ES-I3 (cell line): ENCODE data around the gene NHLRC1.
"Not testable (repeated sequence)": the region's sequence is repeated elsewhere in the genome, so short reads cannot be mapped to it uniquely, and the experiment has no call there.

Source experiments
- H3K36me3 ChIP-seq: 2 replicates; pipeline ENCODE4 v1.6.1; 2013; ENCODE audit warnings: mild to moderate bottlenecking, low read length, control low read depth, moderate library complexity; ENCODE audit not compliant: insufficient read depth
- H3K4me1 ChIP-seq: 2 replicates; pipeline ENCODE4 v1.6.1; 2013; ENCODE audit warnings: mild to moderate bottlenecking, control low read depth, low read length; ENCODE audit not compliant: insufficient read depth
- H3K9ac ChIP-seq: 2 replicates; pipeline ENCODE4 v1.6.1; 2013; ENCODE audit warnings: low read depth, mild to moderate bottlenecking, low read length, moderate library complexity
- H3K9me3 ChIP-seq: 2 replicates; pipeline ENCODE4 v1.6.1; 2013; ENCODE audit warnings: mild to moderate bottlenecking, low read length, moderate library complexity; ENCODE audit not compliant: control insufficient read depth, insufficient read depth

Gene NHLRC1

DNA sequence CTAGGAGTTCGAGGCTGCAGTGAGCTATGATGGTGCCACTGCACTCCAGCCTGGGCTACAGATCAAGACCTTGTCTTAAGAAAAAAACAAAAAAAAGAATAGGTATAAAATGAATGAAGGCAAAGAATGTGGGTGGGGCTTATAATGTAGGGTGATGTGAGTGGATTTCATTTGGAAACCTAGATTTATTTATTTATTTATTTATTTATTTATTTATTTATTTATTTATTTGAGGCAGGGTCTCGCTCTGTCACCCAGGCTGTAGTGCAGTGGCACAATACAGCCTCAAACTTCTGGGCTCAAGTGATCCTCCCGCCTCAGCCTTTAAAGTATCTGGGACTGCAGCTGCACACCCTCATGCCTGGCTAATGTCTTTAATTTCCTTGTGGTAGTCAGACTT is 28.9 kb upstream of the NHLRC1 start:
- not testable (repeated sequence) for H3K36me3 ChIP-seq, H3K9ac ChIP-seq, H3K9me3 ChIP-seq

DNA sequence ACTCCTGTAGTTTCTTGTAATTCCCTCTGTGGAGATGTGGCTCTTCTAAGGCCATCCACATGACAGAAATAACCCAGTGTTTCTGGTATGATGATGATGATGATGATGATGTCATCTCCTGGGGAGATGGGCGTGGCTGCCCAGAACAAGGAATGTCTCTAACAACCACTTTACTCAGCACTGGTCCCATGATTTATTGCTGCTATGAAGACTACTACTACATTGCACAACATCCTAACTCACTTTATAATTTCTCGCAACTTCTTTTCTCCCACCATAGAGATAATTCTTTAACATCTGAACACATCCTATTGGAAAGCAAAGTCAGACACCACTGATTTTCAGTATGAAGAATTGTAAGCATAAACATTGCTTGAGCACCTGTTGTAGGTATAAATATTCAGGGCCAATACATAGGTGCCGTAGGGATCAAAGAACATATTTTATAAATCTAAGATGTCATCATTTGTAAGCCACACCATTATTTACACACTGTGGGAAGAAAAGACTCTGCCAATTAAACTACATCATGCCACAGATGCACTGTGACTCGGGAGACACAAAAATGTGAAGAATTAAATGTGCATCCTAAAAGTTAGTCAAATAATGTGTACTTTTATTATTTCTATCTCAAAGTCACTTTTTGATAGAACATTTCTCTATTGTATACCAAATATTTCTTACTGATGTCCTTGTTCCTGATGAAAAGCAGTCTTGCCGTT is 26.0 kb upstream of the NHLRC1 start:
- Histone ChIP-seq H3K4me1 (peaks cover 3% of the 10 kb centered on the region; the same call in 1 of the 2 replicates), H3K9ac (no peak overlapping the region), H3K36me3 (peaks cover 3% of the 10 kb centered on the region), H3K9me3 (no peaks in the 10 kb centered on the region)

More for the DNA sequence above, 28.9 kb upstream of the NHLRC1 start:
- not testable (repeated sequence) for H3K4me1 ChIP-seq

DNA sequence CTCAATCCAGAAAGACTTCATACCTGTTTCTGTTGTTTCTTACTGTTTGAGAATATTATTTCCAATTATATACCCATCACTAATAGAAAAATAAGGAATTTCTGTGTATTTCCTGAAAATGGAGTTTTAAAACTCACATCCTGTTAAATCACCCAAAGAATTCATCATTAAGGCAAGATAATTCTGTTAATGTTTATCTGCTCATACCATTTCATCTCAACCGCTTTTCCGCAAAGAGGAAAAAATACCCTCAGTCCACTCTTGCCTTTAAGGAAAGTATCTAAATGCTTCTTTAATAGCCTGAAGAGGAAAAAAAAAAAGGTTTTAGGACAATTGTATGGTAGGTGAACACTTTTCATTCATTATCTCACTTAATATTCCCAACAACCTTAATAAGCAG is 25.1 kb upstream of the NHLRC1 start:
- Histone ChIP-seq H3K9me3 (no peaks in the 10 kb centered on the region), H3K36me3 (peaks cover 3% of the 10 kb centered on the region), H3K9ac (no peak overlapping the region)

DNA sequence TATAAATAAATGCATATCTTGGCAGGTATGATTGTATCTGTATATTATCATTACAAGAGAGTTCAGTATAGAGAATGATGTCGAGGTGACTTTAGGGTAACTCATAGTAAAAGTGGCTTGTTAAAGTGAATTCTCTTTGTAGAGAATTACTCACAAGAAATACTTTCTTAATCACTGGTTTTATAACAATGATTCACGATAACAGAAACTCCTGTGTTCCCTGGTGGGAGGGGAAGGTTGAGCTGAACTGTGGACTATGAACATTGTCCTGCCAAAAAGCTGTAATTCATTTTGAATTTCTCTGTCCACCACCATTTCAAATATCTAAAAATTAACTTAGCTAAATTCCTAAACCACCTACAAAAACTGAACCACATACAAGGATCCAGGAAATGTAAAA is 24.7 kb upstream of the NHLRC1 start:
- Histone ChIP-seq H3K9me3 (no peaks in the 10 kb centered on the region), H3K4me1 (no peaks in the 10 kb centered on the region), H3K9ac (no peak overlapping the region), H3K36me3 (peaks cover 3% of the 10 kb centered on the region)

More for the DNA sequence above, 25.1 kb upstream of the NHLRC1 start:
- no peaks in the 10 kb centered on the region for H3K4me1 ChIP-seq

DNA sequence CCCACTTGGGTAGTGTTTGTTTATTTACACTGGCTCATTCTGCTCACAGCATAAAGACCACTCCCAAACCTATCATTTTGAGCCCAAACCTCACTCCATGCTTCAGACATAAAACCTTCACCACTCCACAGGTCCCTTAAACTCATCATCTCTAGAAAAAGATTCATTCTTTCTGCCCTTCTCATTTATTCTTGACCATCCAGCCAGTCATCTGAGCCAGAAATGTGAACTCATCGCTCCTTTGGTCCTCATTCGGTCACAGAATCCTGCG is 20.0 kb upstream of the NHLRC1 start:
- no peaks in the 10 kb centered on the region for H3K9me3 ChIP-seq
- peaks cover 3% of the 10 kb centered on the region for H3K36me3 ChIP-seq
- H3K4me1 ChIP-seq, result no peaks in the 10 kb centered on the region
- no peak overlapping the region for H3K9ac ChIP-seq

DNA sequence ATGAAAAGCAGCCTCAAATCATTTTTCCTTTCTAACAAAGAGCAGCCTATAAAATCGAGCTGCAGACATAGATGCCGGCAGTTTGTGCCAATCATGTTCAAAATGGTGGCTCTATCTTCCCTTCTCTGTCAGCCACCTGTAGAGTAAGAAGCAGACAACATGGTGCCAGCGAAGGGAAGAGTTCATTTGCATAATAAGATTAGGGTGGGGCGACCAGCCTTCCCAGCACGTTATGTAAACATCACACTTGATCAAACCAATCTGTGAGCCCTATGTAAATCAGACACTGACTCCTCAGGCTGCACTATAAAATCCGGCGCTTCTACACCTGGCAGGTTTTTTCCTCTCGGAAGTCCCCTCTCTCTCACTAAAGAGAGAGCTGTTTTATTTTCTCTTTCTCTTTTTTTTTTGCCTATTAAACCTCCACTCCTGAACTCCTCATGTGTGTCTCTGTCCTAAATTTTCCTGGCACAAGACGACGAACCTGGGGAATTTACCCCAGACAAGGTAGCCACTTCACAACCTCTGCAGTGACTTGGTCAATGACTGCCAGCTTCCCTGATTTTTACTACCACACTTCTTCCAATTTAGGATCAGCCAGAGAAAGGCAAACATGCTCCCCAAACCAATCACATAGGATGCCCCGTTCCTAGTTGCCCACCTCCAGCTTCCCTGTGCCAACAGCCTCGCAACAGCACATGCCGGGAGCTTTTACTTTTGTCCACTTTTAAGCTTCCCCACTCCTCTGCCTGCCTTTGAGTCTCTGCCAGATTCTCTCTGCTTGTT is 19.5 kb upstream of the NHLRC1 start:
- Histone ChIP-seq H3K9me3 (no peaks in the 10 kb centered on the region), H3K9ac (no peak overlapping the region), H3K4me1 (no peaks in the 10 kb centered on the region), H3K36me3 (peaks cover 3% of the 10 kb centered on the region; the same call in 1 of the 2 replicates)

DNA sequence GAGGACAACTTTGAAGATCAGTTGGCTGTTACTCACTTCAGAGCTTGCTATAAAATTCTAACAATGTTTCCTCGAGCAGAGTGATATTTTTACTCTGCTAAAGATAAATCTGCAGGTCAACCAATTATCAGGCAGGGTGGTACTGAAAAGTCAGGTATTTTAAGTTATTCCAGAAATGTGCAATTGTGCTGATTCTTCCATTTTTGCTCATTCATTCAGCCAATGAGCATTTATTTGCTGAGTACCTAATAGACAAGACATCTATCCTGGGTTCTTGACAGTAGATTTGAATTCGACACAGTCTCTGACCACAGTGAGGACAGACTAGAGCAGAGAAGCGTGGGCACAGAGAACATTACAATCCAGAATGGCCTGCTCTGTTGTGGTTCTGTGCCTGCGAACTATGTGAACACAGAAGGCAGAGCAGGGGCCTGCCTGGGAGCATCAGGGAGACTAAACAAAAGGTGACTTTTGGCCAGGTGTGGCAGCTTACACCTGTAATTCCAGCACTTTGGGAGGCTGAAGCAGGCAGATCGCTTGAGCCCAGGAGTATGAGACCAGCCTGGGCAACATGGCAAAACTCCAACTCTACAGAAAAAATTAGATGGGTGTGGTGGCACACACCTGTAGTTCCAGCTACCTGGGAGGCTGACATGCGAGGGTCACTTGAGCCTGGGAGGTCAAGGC is 17.6 kb upstream of the NHLRC1 start:
- Histone ChIP-seq H3K9me3 (no peaks in the 10 kb centered on the region), H3K9ac (no peak overlapping the region), H3K4me1 (no peaks in the 10 kb centered on the region), H3K36me3 (0 out of 2 replicates have a peak, but pooled peaks cover 3% of the 10 kb centered on the region)

DNA sequence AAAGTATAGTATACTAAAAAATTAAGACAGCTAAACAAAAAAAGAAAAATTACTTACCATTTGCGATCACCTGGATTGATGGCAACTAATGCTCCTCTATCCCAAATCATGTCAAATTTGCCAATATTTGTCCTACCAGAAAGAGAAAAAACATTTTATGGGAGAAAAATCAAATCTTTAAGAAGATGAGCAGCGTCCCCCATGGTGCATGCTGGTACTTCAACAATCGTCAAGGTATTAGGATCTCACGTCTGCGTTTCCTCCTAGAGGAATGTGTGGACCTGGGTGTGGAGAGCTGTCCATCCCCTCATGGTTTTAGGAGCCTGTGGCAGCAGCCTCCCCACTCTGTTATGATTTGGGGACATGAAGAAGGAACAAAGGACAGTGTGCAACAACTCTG is 16.4 kb upstream of the NHLRC1 start:
- H3K9ac ChIP-seq, result no peak overlapping the region
- no peaks in the 10 kb centered on the region for H3K4me1 ChIP-seq

DNA sequence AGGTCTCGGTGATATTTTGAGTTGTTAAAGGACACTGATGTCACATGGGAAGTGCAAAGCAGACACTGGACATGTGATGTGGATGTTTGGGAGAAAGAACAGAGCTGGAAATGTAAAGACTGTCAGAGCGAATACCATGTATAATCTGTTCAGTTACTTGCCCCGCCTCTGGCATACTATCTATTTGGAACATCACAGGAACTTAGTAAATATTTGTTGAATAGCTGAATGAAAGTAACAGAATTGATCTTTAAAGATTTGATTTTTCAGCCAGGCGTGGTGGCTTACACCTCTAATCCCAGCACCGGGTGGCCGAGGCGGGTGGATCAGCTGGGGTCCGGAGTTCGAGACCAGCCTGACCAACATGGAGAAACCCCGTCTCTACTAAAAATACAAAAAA is 13.8 kb upstream of the NHLRC1 start:
- H3K9ac ChIP-seq, result no peak overlapping the region
- H3K36me3 ChIP-seq, result peaks cover 3% of the 10 kb centered on the region; the same call in 1 of the 2 replicates
- no peaks in the 10 kb centered on the region for H3K9me3 ChIP-seq
- no peaks in the 10 kb centered on the region for H3K4me1 ChIP-seq

More for the DNA sequence above, 16.4 kb upstream of the NHLRC1 start:
- no peaks in the 10 kb centered on the region for H3K9me3 ChIP-seq
- 0 out of 2 replicates have a peak, but pooled peaks cover 3% of the 10 kb centered on the region for H3K36me3 ChIP-seq

DNA sequence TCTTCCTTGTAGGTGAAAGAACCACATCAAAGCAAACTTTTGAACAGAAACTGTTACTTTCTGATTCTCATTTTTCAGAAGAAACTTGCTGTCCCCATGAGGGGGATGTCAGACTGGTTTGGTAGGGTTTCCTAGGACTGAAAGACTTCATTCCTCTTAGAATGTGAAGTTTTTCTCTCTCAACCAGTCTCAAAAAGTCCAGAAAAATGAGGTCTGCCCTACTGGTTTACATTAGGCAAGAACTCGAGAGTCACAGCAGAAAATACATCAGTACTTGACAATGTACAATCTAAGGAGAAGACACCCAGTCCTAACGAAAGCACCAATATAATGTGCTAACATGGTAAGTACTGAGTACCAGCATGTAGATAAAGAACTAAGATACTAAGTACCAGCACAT is 12.7 kb upstream of the NHLRC1 start:
- Histone ChIP-seq H3K36me3 (peaks cover 3% of the 10 kb centered on the region; the same call in 1 of the 2 replicates), H3K9ac (no peak overlapping the region), H3K4me1 (no peaks in the 10 kb centered on the region), H3K9me3 (no peaks in the 10 kb centered on the region)

DNA sequence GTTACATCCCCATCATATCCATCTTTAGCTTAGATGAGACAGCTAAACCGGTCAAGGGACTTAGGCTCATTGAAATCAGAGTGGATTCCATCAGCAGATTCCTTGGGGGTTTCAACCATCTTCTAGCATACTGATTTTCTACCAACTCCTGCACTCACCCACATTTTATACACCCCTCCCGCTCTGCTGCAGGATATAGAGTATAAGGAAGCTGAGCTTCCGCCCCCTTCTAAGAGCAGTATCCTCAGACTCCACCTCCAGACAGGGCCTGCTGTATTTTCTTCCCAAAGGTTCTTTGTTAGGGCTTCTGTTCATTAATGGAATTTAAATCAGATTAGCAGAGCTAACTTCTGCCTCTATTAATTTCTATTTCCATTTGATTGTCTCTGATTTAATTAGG is 9.9 kb upstream of the NHLRC1 start:
- H3K9me3 ChIP-seq, result no peaks in the 10 kb centered on the region
- H3K36me3 ChIP-seq, result no peaks in the 10 kb centered on the region; the same call in 1 of the 2 replicates
- no peaks in the 10 kb centered on the region for H3K4me1 ChIP-seq
- H3K9ac ChIP-seq, result no peak overlapping the region

DNA sequence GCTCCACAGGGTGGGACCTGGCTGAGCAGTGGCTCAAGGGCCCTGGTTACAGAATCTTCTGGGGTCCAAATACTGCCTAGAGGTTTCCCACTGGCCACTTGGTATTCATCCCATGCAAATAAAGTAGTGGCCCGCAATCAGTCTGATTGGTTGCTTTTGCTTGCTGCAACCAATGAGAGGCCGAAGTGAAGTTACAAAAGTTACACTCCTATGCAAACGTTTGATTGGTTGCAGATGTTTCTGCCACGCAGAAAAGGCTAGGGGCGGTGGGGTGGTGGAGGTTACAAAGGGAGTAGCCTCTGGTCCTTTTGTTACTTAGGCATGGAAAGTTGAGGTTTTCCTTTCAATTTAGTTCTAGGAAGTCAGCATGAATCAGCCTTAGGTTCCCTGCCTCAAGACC is 3.6 kb upstream of the NHLRC1 start:
- H3K9ac ChIP-seq, result no peak overlapping the region
- H3K4me1 ChIP-seq, result no peaks in the 10 kb centered on the region; the same call in 1 of the 2 replicates

DNA sequence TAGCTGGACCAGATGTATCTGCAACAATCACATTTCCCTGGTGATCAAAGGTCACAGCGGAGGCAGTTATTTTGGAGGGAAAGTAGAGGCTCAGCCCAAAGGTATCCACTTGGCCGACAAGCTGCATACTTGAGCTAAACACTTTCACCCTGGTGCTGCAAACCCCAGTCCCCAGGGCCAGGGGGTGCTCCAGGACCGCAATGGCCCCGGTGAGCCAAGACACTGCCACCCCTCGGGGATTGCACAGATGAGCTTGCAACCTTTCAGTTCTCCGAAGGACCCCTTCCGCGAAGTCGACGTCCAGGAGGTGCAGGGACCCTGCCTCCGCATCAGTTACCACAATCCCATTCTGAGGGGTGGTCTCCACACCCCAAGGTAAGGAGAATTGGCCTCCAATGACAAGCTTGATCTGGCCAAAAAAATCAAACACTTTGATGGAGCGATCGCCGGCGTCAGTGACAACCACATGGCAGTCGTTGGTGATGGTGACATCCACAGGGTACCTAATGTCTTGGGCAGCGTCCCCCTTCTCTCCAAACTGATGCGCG is 823 bp downstream of the NHLRC1 start:
- no peaks in the 10 kb centered on the region for H3K36me3 ChIP-seq
- H3K9ac ChIP-seq, result peak overlapping the region; percentile 43; the same call in 1 of the 2 replicates
- no peaks in the 10 kb centered on the region; the same call in 1 of the 2 replicates for H3K4me1 ChIP-seq
- no peaks in the 10 kb centered on the region for H3K9me3 ChIP-seq

More for the DNA sequence above, 3.6 kb upstream of the NHLRC1 start:
- Histone ChIP-seq H3K36me3 (no peaks in the 10 kb centered on the region), H3K9me3 (no peaks in the 10 kb centered on the region)

DNA sequence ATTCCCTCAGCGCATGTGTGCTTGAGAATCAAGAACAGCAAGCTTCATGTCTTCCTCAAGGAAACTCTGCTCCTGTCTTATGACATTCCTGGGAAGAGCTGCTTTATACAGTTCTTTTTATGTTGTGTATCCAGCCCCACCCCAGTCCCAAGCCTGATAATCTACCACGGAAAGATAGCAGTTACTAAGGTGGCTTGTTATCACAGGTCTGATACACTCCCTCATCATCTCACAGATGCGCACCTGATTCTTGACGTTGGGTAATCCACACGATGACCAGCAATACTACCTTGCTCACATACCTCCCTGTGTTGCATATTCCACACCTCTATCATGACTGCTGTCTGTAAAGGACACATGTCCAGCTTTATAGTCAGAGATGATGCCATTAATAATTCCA is 3.2 kb downstream of the NHLRC1 start:
- H3K9me3 ChIP-seq, result no peaks in the 10 kb centered on the region
- H3K4me1 ChIP-seq, result no peaks in the 10 kb centered on the region; the same call in 1 of the 2 replicates
- H3K9ac ChIP-seq, result no peak overlapping the region
- H3K36me3 ChIP-seq, result no peaks in the 10 kb centered on the region; the same call in 1 of the 2 replicates
